Nephron progenitor cell (in vitro differentiated cells): ENCODE results near the gene USP36.

ENCODE experiments used
- DNase-seq: peaks from one replicate; pipeline ENCODE4 v3.0.0; 2021
- H3K27ac Mint-ChIP-seq: 2 replicates; pipeline ENCODE4 v1.8.0; 2021; ENCODE audit warnings: mild to moderate bottlenecking, moderate library complexity, mixed read lengths
- H3K27me3 Mint-ChIP-seq: 2 replicates; pipeline ENCODE4 v1.8.0; 2021; ENCODE audit warnings: mild to moderate bottlenecking, low read depth, mixed read lengths; ENCODE audit not compliant: poor library complexity
- H3K36me3 Mint-ChIP-seq: 2 replicates; pipeline ENCODE4 v1.8.0; 2021; ENCODE audit warnings: low read depth, mixed read lengths
- H3K4me1 Mint-ChIP-seq: 2 replicates; pipeline ENCODE4 v1.8.0; 2021; ENCODE audit warnings: mixed read lengths
- H3K4me3 Mint-ChIP-seq: 2 replicates; pipeline ENCODE4 v1.8.0; 2021; ENCODE audit warnings: mild to moderate bottlenecking, moderate library complexity, mixed read lengths
- H3K9me3 Mint-ChIP-seq: 2 replicates; pipeline ENCODE4 v1.8.0; 2021; ENCODE audit warnings: mild to moderate bottlenecking, moderate library complexity, mixed read lengths
- CTCF ChIP-seq: fragments of 200-600 bp; sonication (generic); IDR thresholded peaks from 2 replicates; pipeline ENCODE4 v1.5.0; 2021; ENCODE audit warnings: antibody characterized with exemption

USP36 gene

DNA sequence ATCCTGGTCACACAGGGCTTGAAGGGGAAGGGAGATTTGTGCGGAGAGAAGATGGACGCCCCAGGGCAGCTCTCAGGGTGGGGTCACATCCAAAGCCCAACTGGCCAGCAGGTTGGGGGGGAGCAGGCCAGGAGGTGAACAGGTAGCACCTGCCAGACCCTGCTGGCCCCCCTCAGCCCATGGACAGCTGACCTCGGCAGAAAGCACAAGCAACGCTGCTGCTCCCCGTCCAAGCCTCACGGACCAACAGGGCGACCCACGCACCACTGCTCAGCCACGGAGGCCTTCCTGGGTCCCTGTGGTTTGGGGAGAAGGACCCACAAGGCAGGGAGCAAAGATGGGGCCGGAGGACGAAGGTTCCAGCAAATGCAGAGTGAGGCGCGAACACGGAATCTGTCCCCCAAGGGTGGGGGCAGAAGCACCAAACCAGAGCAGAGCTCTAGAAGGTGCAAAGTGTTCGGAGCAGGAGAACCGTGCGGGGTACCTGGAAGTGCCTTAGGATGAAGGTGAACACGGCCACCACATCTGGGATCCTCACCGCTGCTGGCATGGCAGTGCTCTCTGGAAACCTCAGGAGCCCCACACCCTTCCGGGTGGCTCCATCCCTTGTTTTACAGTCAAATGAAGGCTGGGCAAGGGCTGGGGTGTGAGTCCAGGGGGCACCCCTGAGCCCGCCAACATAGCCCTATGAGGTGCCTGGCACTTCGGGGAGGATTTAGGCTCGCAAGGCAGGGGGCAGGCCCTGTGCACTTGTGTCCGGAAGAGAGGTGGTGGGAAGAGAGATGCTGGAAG is 44.5 kb upstream of the USP36 start:
- Mint-ChIP-seq H3K4me1 (peaks cover 64% of the 10 kb centered on the region), H3K27me3 (no peaks in the 10 kb centered on the region), H3K36me3 (peaks cover 8% of the 10 kb centered on the region), H3K9me3 (no peaks in the 10 kb centered on the region), H3K27ac (no peak overlapping the region), H3K4me3 (no peak overlapping the region)
- no peak for TF ChIP-seq CTCF
- DNase-seq: no peak

GRCh38 chr17:78884148-78884825 is 43.7 kb upstream of the USP36 start:
- peaks cover 8% of the 10 kb centered on the region for H3K36me3 Mint-ChIP-seq
- TF ChIP-seq CTCF: no peak
- H3K4me3 Mint-ChIP-seq: no peak overlapping the region
- no peaks in the 10 kb centered on the region for H3K9me3 Mint-ChIP-seq
- no peaks in the 10 kb centered on the region for H3K27me3 Mint-ChIP-seq
- peak overlapping the region; percentile 80 for H3K27ac Mint-ChIP-seq
- DNase-seq: no peak
- peaks cover 65% of the 10 kb centered on the region for H3K4me1 Mint-ChIP-seq

DNA sequence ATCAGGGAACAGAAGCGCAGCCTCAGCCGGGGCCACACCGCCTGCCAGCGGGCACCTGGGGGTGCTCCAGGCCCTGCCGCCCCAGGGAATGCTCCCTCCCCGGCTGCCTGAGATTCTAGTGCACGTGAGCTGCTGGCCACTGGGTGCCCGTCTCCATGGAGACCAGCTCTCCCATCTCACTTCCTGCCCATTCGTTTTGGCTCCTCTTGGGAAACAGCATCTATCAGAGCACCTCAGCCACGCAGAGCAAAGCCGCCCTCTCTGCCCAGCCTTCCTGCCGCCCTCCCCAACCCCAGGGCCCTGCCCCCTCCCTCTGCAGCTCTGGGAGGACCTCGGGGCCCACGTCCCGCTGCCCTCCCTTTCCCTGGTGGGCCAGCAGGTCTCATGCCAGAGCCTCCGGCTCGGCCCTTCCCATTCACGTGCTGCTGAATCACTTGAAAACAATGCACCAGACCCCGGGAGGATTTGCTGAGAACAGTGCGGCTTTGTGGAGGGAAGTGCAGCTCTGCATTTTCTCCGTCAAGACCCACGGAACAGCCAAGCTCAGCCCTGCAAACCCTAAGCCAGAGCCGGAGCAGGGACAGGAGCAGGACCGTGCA is 43.0 kb upstream of the USP36 start:
- peak overlapping the region; percentile 48 for H3K4me3 Mint-ChIP-seq
- H3K27me3 Mint-ChIP-seq: no peaks in the 10 kb centered on the region
- peaks cover 65% of the 10 kb centered on the region for H3K4me1 Mint-ChIP-seq
- DNase-seq: peak; percentile 46
- peaks cover 5% of the 10 kb centered on the region for H3K36me3 Mint-ChIP-seq
- peak overlapping the region; percentile 94 for H3K27ac Mint-ChIP-seq
- no peaks in the 10 kb centered on the region for H3K9me3 Mint-ChIP-seq
- no peak for TF ChIP-seq CTCF

DNA sequence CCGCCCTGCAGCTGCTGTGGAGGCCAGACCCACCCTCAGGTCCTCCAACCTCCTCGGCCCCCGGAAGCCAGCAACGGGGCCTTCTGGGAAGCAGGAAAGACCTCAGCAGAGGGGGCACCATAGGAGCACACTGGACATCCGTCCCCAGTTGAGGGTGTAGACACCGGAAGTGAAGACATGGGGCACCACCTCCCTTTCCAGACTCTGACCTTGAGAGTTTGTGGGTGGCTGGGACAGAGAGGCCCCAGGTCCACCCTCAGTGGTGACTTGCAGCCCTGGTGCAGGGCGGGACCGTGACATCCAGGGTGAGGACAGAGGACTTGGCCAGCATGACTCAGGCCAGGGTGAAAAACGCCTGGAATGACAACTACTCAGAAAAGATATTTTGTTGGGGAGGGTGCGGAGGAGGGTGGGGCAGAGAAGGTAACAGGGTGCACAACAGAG is 42.5 kb upstream of the USP36 start:
- peaks cover 4% of the 10 kb centered on the region for H3K36me3 Mint-ChIP-seq
- no peaks in the 10 kb centered on the region for H3K27me3 Mint-ChIP-seq
- no peaks in the 10 kb centered on the region for H3K9me3 Mint-ChIP-seq
- peak overlapping the region; percentile 48 for H3K4me3 Mint-ChIP-seq
- no peak for DNase-seq
- peaks cover 69% of the 10 kb centered on the region for H3K4me1 Mint-ChIP-seq
- TF ChIP-seq CTCF: no peak
- peak overlapping the region; percentile 89 for H3K27ac Mint-ChIP-seq

DNA sequence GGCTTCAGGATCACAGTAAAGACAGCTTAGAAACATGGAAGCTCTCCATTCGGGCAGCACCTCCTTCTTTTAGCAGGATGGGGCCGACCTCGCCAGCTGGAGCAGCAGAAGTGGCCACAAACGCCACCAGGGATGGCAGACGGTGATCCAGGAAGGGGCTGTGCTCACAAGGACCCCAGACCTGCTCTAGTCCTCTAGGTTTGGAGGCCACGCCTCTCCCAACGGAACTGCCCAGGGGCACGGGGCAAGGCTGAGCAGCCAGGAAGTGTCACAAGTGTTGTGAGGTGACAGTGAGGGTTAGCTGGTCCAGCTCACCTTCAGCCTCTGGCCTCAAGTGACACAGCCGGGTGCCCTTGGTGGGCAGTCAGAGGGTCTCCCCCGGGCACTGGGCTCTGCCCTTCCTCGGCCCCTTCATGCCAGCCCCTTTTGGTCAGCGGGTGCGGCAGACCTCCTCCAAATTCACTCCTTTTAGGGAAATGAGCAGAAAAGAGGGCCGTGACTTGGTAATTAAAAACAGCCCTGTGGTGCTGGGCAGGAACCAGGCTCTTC is 42.0 kb upstream of the USP36 start:
- peaks cover under 1% of the 10 kb centered on the region for H3K36me3 Mint-ChIP-seq
- no peak for DNase-seq
- no peak overlapping the region for H3K4me3 Mint-ChIP-seq
- H3K27ac Mint-ChIP-seq: no peak overlapping the region
- TF ChIP-seq CTCF: no peak
- H3K9me3 Mint-ChIP-seq: no peaks in the 10 kb centered on the region
- no peaks in the 10 kb centered on the region for H3K27me3 Mint-ChIP-seq
- peaks cover 72% of the 10 kb centered on the region for H3K4me1 Mint-ChIP-seq
